Esophagus muscularis mucosa (tissue), 3 donors: ENCODE measurements around the gene GPR179.
"Not testable (repeated sequence)": the region's sequence is repeated elsewhere in the genome, so short reads cannot be mapped to it uniquely, and the experiment has no call there.

ENCODE experiments used
- POLR2A ChIP-seq: fragments of 450-650 bp; IDR thresholded peaks from one replicate; pipeline ENCODE4 v1.6.1; 2017; ENCODE audit warnings: antibody characterized with exemption, moderate library complexity, mild to moderate bottlenecking, low read depth
- POLR2AphosphoS5 ChIP-seq, 2 donors: sonication (generic); formaldehyde crosslinking; IDR thresholded peaks; one replicate each; pipeline ENCODE4 v1.6.1; 2017; ENCODE audit warnings: antibody characterized with exemption in 2 of 2
- TF ChIP-seq, protein P1 (sequence below), 3 experiments: fragments of 200-600 bp in 2 of 3; fragments of 450-650 bp in 1 of 3; sonication (generic) in 2 of 3; IDR thresholded peaks; one replicate each; pipeline ENCODE4 v1.5.1; 2017 to 2019; ENCODE audit warnings: antibody characterized with exemption in 3 of 3, mild to moderate bottlenecking in 2 of 3, moderate library complexity in 1 of 3

- TF ChIP-seq, protein P1, sequence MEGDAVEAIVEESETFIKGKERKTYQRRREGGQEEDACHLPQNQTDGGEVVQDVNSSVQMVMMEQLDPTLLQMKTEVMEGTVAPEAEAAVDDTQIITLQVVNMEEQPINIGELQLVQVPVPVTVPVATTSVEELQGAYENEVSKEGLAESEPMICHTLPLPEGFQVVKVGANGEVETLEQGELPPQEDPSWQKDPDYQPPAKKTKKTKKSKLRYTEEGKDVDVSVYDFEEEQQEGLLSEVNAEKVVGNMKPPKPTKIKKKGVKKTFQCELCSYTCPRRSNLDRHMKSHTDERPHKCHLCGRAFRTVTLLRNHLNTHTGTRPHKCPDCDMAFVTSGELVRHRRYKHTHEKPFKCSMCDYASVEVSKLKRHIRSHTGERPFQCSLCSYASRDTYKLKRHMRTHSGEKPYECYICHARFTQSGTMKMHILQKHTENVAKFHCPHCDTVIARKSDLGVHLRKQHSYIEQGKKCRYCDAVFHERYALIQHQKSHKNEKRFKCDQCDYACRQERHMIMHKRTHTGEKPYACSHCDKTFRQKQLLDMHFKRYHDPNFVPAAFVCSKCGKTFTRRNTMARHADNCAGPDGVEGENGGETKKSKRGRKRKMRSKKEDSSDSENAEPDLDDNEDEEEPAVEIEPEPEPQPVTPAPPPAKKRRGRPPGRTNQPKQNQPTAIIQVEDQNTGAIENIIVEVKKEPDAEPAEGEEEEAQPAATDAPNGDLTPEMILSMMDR (IDR thresholded peaks at IDR 0.05) = peak in 1 of 3 experiments; percentile 10
- not testable (repeated sequence) for TF ChIP-seq POLR2A
- TF ChIP-seq POLR2AphosphoS5 (IDR thresholded peaks at IDR 0.05) = peak; percentile 46 to 82
Measured at GRCh38 chr17:38296834-38297517, 46.8 kb downstream of the GPR179 start, which contains the start of gene MRPL45.
